LoVo (cell line): Measurements from ENCODE around the gene C9orf50.

Experiments used
- DNase-seq: peaks from one replicate; pipeline ENCODE4 v3.0.0-alpha.2; 2016; ENCODE audit warnings: low spot score

The C9orf50 gene

DNA sequence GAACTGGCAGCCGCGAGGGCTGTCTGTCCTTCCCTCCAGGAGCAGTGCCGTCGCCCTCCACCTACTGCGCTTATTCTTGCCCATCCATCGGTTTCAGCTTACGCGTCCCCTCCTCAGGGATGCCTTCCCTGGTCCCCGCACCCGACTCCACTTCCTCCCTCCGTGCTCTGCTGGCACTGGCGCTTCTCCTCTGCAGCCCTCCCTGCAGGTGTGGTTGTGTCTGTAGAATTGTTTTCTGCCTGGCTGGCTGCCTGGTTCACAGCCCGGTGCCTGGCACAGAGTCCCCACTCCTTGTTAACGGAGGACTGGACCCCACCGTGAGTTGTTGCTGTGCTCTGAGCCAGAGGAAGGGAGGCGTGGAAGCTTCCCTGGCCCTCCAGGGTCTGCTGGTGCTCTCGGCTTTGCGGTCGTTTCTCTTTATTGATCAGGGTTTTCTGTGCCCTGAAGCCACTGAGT is 10.8 kb upstream of the C9orf50 start:
- DNase-seq: no peak

DNA sequence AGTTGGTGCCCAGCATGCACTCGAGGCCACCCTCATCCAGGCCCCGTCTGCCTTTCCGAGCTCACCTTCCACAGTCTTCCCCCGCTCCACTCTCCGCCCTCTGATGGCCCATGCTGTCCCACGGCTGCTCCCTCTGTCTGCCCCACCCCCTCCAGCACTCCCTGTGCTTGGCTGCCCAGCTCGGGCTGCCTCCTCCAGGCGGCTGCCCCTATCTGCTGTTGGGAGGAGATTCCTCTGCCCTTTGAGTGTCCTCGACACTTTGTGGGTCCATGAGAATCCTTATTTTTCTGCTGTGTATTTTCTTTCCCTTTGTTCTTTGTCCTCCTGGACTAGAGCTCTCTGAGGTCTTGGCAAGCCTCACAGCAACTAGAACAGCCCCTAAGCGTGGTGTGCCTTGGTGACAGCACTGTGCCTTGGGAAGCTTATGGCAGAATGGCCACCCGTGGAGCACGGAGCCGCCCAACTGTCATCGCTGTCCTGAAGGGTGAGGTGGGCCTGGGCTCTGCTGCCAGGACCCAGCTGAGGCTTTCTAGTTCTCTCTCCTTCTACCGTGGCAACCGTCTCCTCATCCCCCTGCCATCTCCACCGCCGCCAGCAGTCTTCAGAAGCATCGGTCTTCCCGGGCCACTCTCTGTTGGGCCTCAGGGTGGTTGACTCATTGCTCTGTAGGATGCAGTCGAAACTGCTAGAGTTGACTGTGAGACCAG is 10.2 kb upstream of the C9orf50 start:
- DNase-seq: no peak

DNA sequence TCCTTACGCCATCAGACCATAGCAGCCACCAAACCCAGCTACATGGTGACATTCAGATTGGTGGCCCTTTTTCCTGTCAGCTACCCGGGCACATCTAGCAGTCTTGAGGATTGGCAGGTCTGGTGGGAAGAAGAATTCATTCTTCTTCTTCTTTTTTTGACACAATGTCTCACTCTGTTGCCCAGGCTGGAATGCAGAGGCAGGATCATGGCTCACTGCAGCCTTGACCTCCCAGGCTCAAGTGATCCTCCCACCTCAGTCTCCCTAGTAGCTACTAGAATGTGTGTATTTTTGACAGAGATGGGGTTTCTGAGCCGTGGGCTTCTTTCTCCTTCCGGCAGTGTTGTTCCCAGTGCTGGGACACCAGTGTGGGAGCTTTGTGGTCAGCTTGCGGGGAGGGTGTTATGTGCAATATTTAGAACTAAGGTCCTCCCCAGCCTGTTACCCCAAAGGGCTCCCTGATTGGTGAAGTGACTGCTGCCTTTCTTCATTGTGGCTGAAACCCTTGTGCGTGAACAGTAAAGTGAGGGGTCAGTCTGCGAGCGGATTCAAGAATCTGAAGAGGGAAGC is 8.4 kb upstream of the C9orf50 start:
- DNase-seq: no peak

GRCh38 chr9:129628709-129629108 is 7.8 kb upstream of the C9orf50 start:
- no peak for DNase-seq

GRCh38 chr9:129627556-129628440 is 6.9 kb upstream of the C9orf50 start:
- no peak for DNase-seq

- DNase-seq: peak; percentile 31
These were observed 5.9 kb upstream of the C9orf50 start for GRCh38 chr9:129626625-129627284.

GRCh38 chr9:129626079-129626624 is 5.3 kb upstream of the C9orf50 start, which contains the start of gene NTMT1:
NTMT1 (plus strand) TSS chr9:129626163; CDS start chr9:129632704, 6,541 bp downstream.
- DNase-seq: peak; percentile 85

DNA sequence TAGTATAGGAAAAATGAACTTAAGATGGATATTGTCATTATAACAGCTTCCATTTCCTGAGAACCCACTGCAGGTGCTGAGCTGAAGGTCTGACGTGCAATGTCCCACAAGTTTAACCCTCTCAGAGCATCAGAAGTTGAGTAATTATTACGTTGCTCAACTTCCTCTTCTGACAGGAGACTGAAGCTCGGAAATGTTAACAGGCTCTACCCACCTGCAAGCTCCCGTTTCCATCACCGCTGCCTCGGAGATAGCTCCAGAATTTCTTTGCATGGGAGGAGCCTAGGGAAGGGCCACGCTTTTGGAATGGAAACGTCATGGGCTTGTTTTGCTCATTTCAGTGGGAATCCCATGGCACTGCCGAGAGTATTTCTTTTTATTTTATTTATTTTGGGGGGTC is 4.0 kb upstream of the C9orf50 start:
- DNase-seq: no peak

DNA sequence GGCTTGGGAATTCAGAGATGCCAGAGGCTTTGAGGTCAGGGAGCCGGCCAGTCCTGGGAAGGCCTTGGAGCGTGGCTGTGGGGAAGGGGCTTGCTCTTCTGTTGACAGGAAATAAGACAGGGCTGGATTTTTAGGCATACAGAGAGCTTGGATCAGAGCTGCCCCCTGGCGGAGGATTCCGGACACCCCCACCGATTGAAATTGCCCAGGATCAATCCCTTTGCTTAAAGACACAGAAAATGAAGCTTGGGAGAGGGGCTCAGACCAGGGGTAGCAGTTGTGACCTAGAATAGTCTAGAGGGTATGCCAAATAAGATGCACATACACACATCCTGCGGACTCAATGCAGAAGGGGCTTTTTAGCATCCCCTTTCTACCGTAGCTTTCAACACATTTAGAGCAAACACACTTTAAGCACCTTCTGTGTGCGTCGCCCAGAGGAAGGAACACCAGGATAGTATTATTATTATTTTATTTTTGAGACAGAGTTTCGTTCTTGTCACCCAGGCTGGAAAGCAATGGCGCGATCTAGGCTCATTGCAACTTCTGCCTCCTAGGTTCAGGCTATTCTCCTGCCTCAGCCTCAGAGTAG is 3.4 kb upstream of the C9orf50 start:
- DNase-seq: peak; percentile 54

DNA sequence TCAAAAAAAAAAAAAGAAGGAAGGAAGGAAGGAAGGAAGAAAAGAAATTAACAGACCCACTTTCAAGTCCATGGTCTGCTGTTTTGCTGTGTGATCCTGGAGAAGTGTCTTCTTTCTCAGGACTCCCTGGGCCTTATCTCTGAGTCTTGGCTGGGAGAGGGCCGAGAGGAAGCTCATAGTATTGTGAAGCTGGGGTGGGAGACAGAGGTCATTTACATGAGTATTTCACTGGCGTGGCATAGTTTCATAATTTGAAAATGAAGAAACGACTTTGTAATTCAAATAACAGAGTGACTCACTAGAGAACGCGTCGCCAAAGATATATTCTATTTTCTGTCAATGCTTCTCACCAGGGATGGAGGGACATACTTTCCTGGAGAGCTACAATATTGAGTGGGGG is 2.4 kb upstream of the C9orf50 start:
- DNase-seq: no peak

- no peak for DNase-seq
These were observed 873 bp downstream of the C9orf50 start for GRCh38 chr9:129619787-129620668.

DNA sequence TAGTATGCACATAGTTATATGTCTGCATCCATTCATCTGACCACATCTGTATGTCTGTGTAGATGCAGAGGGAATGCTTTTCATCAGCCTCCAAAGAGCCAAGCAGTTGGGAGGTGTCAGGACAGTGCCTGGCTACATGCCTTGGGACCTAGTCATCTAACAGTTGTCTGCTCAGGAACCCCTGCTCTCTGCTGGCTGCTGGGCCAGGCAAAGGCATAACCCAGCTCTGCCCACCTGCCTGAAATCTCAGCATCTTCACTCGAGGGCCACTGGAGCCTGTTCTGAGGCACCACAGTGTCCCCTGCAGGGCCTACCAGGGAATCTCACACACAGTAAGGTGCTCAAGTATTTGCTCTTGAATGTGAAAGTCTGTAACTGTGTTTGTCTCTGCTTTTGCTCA is 3.7 kb downstream of the C9orf50 start:
- no peak for DNase-seq

DNA sequence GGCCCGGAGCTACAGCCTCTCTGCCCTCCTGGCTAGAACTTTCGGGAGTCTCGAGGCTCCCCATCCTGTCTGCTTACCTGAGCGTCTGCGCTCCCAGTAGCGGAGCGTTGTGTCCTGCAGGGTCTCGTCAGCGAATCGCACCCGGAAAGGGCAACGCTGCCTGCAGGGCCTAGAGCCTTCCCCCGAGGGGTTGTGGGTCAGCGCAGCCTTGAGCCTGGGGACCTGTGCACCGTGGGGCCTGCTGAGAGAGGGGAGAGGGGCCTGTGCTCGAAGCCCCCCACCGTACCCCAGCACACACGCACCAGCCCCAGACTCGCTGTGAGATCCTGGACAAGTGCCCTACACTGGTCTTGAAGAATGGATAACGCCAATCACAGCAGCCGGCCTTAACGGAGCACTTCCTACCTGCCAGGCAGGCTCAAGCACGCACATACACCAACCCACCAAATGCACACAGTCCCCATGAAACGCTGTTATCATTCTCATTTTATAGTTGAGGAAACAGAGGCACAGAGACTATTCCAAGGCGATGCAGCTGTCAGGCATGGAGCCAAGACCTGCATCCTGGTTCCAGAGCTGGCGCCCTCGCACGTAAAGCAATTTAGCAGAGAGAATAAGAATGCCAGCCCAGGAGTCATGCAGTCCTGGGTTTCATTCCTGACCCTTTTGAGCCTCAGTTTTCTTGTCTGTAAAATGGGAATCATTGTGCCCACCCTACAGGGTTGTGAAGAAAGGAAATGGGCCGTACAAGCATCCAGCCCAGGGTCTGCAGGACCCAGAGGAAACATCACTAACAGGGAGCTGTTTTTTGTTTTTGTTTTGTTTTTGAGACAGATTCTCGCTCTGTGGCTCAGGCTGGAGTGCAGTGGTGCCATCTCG is 5.3 kb downstream of the C9orf50 start:
- DNase-seq: no peak

DNA sequence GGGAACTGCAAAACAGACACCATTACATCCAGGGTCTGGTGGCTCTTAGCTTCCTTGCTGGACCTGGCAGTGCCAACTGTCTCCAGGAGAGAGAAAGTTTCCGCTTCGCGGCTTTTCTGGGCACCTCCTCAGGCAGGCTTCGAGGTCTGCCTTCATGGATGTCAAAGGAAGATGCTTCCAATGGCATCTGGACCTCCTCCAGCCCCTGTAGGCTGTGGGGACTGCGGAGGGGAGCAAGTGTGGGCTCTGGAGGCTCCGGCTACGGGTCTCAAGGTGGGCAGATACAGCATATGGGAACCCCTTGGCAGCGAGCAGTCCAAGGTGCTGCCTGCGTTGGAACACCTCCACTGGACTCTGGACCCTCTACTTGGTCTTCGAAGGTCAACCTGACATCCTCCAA is 6.0 kb downstream of the C9orf50 start:
- DNase-seq: no peak

DNA sequence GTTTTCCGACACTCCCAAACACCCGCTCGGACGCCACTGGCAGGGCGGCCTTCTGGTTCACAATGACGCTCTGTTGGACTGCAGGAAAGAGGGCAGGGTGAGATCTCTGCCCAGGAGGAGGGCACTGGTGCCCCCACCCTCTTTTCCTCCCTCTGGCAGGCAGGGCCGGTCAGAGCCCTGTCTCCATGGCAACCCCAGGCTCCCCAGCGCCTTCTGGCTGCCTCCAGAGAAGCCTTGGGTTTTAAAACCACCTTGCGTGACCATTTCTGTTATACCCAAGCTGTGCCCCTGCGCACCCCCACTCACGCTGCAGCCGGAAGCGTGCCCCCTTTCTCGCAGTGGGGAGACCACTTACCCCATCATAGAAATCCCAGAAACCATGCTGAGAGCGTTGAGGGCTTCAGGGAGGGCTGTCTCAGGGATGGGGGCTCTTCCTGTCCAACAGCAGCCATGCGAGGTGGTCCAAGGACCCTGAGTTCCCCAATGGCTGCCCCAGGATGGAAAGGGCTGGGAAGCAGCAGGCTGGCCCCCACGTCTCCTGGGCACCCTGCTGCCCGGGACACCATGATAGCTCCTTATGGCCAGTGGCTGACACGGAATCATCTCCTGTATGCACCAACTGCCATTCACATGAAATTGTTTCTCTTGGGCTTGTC is 7.3 kb downstream of the C9orf50 start:
- DNase-seq: no peak

DNA sequence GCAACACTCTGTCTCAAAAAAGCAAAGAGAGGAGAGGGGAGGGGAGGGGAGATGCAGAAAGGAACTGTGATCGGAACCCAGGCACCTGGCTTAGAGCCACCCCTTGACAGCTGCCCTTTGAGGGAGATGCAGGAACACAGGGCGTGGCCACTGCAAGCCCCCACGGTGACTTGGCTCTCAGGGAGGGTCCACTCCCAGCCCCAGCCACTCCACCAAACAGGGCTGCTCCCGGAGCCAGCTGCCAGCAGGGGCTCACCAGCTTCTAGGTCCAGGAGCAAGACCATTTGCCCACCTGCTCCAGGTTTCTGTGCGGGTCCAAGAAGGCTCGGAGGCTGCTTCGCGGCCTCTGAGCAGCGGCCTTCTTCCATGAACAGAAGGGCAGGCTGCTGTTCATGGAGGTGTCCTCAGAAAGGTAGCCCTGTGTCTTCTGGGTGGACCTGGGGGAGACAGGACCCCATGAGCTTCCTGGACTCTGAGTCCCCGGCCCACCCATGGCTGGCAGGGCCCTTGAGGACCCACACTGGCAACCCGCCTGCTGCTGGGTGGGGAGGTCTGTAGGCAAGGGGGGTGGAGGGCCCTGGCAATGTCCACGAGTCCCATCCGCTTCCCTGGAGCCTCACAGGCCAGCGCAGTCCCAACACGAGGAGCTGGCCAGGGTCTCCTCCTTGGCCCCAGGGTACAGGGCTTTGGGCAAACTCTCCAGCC is 7.9 kb downstream of the C9orf50 start:
- no peak for DNase-seq

DNA sequence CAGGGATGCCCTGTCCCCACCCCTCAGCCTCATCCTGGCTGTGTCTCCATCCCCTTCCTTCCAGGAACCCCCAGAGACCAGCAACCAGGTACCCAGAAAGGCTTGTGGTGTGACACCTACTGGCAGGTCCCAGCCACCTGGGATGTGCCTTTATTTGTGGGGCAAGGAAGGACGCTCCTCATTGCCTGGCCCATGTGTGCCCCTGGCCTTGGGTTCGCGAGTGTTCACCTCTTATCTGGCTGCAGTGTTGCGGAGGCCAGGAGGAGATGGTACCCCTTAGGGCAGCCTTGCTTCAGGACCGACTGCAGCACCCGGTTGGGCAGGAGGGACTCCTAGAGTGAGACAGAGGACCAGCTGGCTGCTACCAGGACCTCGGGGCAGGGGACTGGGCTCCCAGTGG is 8.8 kb downstream of the C9orf50 start:
- no peak for DNase-seq

DNA sequence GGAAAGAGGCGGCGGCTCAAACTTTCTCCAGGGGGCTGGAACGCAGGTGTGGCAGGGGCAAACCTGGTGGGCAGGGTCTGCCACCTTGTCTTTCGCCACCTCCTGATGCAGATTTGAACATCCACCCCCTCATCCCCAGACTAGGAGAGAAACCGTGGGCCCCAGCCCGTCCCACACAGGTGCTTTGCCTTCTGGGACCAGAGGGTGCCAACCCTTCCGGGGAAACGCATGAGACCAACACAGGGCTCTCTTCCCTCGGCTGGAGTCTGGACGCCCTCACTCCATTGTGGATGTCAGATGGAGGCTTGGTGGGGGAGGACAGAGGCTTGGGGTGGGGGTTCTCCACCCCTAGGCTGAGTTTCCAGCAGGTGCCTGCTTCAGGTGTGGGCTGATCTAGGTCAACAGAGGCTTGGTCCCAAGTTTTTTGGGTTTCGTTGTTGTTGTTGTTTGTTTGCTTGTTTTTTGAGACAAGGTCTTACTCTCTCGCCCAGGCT is 9.5 kb downstream of the C9orf50 start:
- DNase-seq: no peak
